HCT116 (cell line): Measurements from ENCODE around the gene TICAM2. TPM values are rescaled to one million over a fixed set of nuclear protein-coding genes. Genes with fewer than 3 reads are reported as not detected.
A peak's percentile ranks its signal among the peaks of the same experiment; 100 is the strongest.

Experiments
- ATAC-seq: fragments of 200-7000 bp; cut with Tn5 transposase; 2 replicates; pipeline ENCODE4 v1.9.1; 2020; ENCODE audit warnings: mild to moderate bottlenecking, moderate library complexity
- BruUV-seq: library from RNA; stranded (reverse); fragments of 400-500 nt; replicated peaks from 2 replicates; lab custom pipeline; 2021; lab: Mats Ljungman, UMichigan
- CTCF ChIA-PET: fragments of 300-600 bp; sonication (Branson Sonifier 250); formaldehyde crosslinking; loops from one replicate; lab custom pipeline; 2021; ENCODE audit warnings: antibody characterized with exemption; lab: Charles Lee
- POLR2A ChIA-PET: fragments of 300-600, 350-600 bp; sonication (Branson Sonifier 250); formaldehyde crosslinking; loops from one replicate; lab custom pipeline; 2021; ENCODE audit warnings: antibody characterized with exemption; lab: Charles Lee
- RAD21 ChIA-PET, 2 experiments: fragments of 300-600 bp; sonication (Branson Sonifier 250); formaldehyde crosslinking; loops; one replicate each; lab custom pipeline; 2023; ENCODE audit warnings: low total read pairs in 2 of 2; ENCODE audit not compliant: uncharacterized antibody in 2 of 2, unreplicated experiment in 2 of 2, low non-redundant PET in 1 of 2; lab: Charles Lee
- DNase-seq: peaks from one replicate; pipeline ENCODE4 v3.0.0-alpha.2; 2010; ENCODE audit warnings: low read depth, low spot score
- H2AFZ ChIP-seq: fragments of 200-600 bp; shearing (Covaris generic), sonication (generic); 2 replicates; pipeline ENCODE4 v1.6.1; 2017; ENCODE audit warnings: low read depth, mixed run types, mixed read lengths, antibody characterized with exemption, low read length; ENCODE audit not compliant: poor library complexity, severe bottlenecking
- H3K27ac ChIP-seq: 2 replicates; pipeline ENCODE4 v1.5.1; 2012; ENCODE audit warnings: low read depth, low read length
- H3K27me3 ChIP-seq: fragments of 200-600 bp; sonication (generic); 2 replicates; pipeline ENCODE4 v1.6.1; 2016; ENCODE audit warnings: mixed run types, low read length, mixed read lengths; ENCODE audit not compliant: insufficient read depth
- H3K36me3 ChIP-seq, 2 experiments: fragments of 200-500 bp in 1 of 2; fragments of 200-600 bp in 1 of 2; sonication (Bioruptor generic) in 1 of 2; sonication (generic) in 1 of 2; 2 replicates each; pipeline versions ENCODE4 v1.5.1 to v1.6.1; 2014 to 2016; ENCODE audit warnings: low read length in 2 of 2, inconsistent platforms in 1 of 2, mixed read lengths in 1 of 2, mixed run types in 1 of 2; ENCODE audit not compliant: insufficient read depth in 2 of 2, control insufficient read depth in 1 of 2
- H3K4me1 ChIP-seq, 2 experiments: fragments of 200-600 bp in 1 of 2; sonication (generic) in 1 of 2; 2 replicates each; pipeline versions ENCODE4 v1.5.1 to v1.6.1; 2012 to 2017; ENCODE audit warnings: low read length in 2 of 2, inconsistent platforms in 1 of 2, mild to moderate bottlenecking in 1 of 2, mixed read lengths in 1 of 2, mixed run types in 1 of 2, moderate library complexity in 1 of 2; ENCODE audit not compliant: insufficient read depth in 2 of 2, control insufficient read depth in 1 of 2
- H3K4me2 ChIP-seq: fragments of 200-600 bp; sonication (generic); 2 replicates; pipeline ENCODE4 v1.6.1; 2017; ENCODE audit warnings: mixed run types, low read length, mixed read lengths
- H3K4me3 ChIP-seq, 2 experiments: fragments of 200-600 bp in 1 of 2; sonication (generic) in 1 of 2; replicated peaks in 1 of 2; 2 replicates each; pipeline ENCODE4 v1.5.1; 2011 to 2016; ENCODE audit warnings: low read length in 2 of 2, control low read depth in 1 of 2, low read depth in 1 of 2, mild to moderate bottlenecking in 1 of 2, mixed read lengths in 1 of 2, mixed run types in 1 of 2
- H3K79me2 ChIP-seq: fragments of 200-600 bp; sonication (generic); 2 replicates; pipeline ENCODE4 v1.6.1; 2017; ENCODE audit warnings: mild to moderate bottlenecking, mixed run types, low read length, moderate library complexity, mixed read lengths; ENCODE audit not compliant: insufficient read depth
- H3K9ac ChIP-seq: fragments of 200-600 bp; sonication (generic); 2 replicates; pipeline ENCODE4 v1.6.1; 2016; ENCODE audit warnings: low read length, mixed read lengths
- H3K9me2 ChIP-seq: fragments of 200-600 bp; sonication (generic), shearing (Covaris generic); 2 replicates; pipeline ENCODE4 v1.6.1; 2017; ENCODE audit warnings: mixed run types, mild to moderate bottlenecking, moderate library complexity; ENCODE audit not compliant: insufficient read depth
- H3K9me3 ChIP-seq, 2 experiments: fragments of 200-500 bp in 1 of 2; fragments of 200-600 bp in 1 of 2; sonication (Bioruptor generic) in 1 of 2; sonication (generic) in 1 of 2; 2 replicates each; pipeline ENCODE4 v1.6.1; 2014 to 2017; ENCODE audit warnings: low read length in 2 of 2, mixed read lengths in 2 of 2, inconsistent platforms in 1 of 2, low read depth in 1 of 2, mild to moderate bottlenecking in 1 of 2, mixed run types in 1 of 2, moderate library complexity in 1 of 2; ENCODE audit not compliant: control insufficient read depth in 1 of 2, insufficient read depth in 1 of 2
- H4K20me1 ChIP-seq: fragments of 200-600 bp; sonication (generic), shearing (Covaris generic); 2 replicates; pipeline ENCODE4 v1.6.1; 2017; ENCODE audit warnings: mixed run types, mild to moderate bottlenecking, moderate library complexity; ENCODE audit not compliant: insufficient read depth
- CBX3 ChIP-seq: IDR thresholded peaks from 2 replicates; pipeline ENCODE4 v1.6.1; 2012; ENCODE audit warnings: low read depth
- CTCF ChIP-seq, 3 experiments: fragments of 200-600 bp in 1 of 3; sonication (generic) in 1 of 3; IDR thresholded peaks in 2 of 3; conservative IDR thresholded peaks in 1 of 3; 2 replicates each; pipeline ENCODE4 v1.5.1; 2012 to 2017; ENCODE audit warnings: low read depth in 2 of 3, low read length in 2 of 3, antibody characterized with exemption in 1 of 3, borderline replicate concordance in 1 of 3, control low read depth in 1 of 3, mild to moderate bottlenecking in 1 of 3, mixed read lengths in 1 of 3, mixed run types in 1 of 3, moderate library complexity in 1 of 3; ENCODE audit not compliant: insufficient read depth in 1 of 3
- ELF1 ChIP-seq: IDR thresholded peaks from 2 replicates; pipeline ENCODE4 v1.6.1; 2012; ENCODE audit warnings: low read depth, borderline replicate concordance
- EZH2phosphoT487 ChIP-seq: fragments of 200-600 bp; IDR thresholded peaks from 2 replicates; pipeline ENCODE4 v1.6.1; 2018; ENCODE audit warnings: antibody characterized with exemption, borderline replicate concordance
- FOSL1 ChIP-seq: IDR thresholded peaks from 2 replicates; pipeline ENCODE4 v1.6.1; 2012; ENCODE audit warnings: low read depth
- JUND ChIP-seq: IDR thresholded peaks from 2 replicates; pipeline ENCODE4 v1.6.1; 2012
- POLR2A ChIP-seq: IDR thresholded peaks from 2 replicates; pipeline ENCODE4 v1.7.0; 2011; ENCODE audit warnings: borderline replicate concordance; ENCODE audit not compliant: insufficient read depth, insufficient read length; ENCODE audit errors: extremely low read depth
- RAD21 ChIP-seq: IDR thresholded peaks from 2 replicates; pipeline ENCODE4 v1.6.1; 2012; ENCODE audit warnings: low read depth, mild to moderate bottlenecking
- TCF7L2 ChIP-seq: IDR thresholded peaks from 2 replicates; pipeline ENCODE4 v1.7.0; 2011; ENCODE audit warnings: borderline replicate concordance, inconsistent platforms; ENCODE audit not compliant: insufficient read depth, insufficient read length; ENCODE audit errors: extremely low read depth
- ZFX ChIP-seq: fragments of 450-650 bp; IDR thresholded peaks from 2 replicates; pipeline ENCODE4 v1.6.1; 2017
- intact Hi-C: fragments of 100-400 bp; cut with micrococcal nuclease; formaldehyde crosslinking; loops from 2 replicates; pipeline ENCODE4 v1.10.0; 2022
- total RNA-seq: library from RNA; stranded (reverse); gene quantifications from one replicate; pipeline ENCODE4 v1.2.1, GENCODE V29; 2021; ENCODE audit not compliant: unreplicated experiment

TICAM2 gene
- total RNA-seq, 1 experiment from 2014 or later = 2.9 TPM

- no peak for TF ChIP-seq EZH2phosphoT487
- TF ChIP-seq ELF1 = peak; percentile 59
- no peak for TF ChIP-seq RAD21
Measured at GRCh38 chr5:115625579-115626444, 23.5 kb upstream of the TICAM2 start, which contains the start of gene TMED7 (continued).

GRCh38 chr5:115624994-115625393 lies 22.7 kb upstream of the TICAM2 start:
- BruUV-seq = no TSS peak
- ChIA-PET POLR2A (no interaction called here), CTCF (no interaction called here), RAD21 (no interaction called here)
- no peaks in the 10 kb centered on the region for H3K9me3 ChIP-seq
- TF ChIP-seq CBX3 (no peak), ZFX (no peak), JUND (no peak), CTCF (IDR thresholded peaks at IDR 0.05 in 2 of 3, conservative IDR thresholded peaks at IDR 0.05 in 1 of 3; ENCODE audit: borderline replicate concordance in 1 of 3, insufficient read depth in 1 of 3, low read depth in 2 of 3, low read length in 2 of 3) (no peak), POLR2A (no peak), FOSL1 (no peak), EZH2phosphoT487 (no peak), RAD21 (no peak), TCF7L2 (no peak)
- no peaks in the 10 kb centered on the region for H3K27me3 ChIP-seq
- peak overlapping the region; percentile 96 for H3K9ac ChIP-seq
- H3K4me1 ChIP-seq = peaks cover 6 to 26% of the 10 kb centered on the region in 2 experiments
- H3K27ac ChIP-seq = peak overlapping the region; percentile 84; the same call in 1 of the 2 replicates
- peak overlapping the region; percentile 92 to 94 for H3K4me3 ChIP-seq
- H3K79me2 ChIP-seq = peaks cover 63% of the 10 kb centered on the region
- no peak for ATAC-seq
- intact Hi-C loops = no loop called here
- H3K36me3 ChIP-seq = peaks cover 13 to 22% of the 10 kb centered on the region in 2 experiments
- H2AFZ ChIP-seq = no peak overlapping the region
- DNase-seq = no peak
- H3K9me2 ChIP-seq = no peaks in the 10 kb centered on the region
- H3K4me2 ChIP-seq = peak overlapping the region; percentile 72
- 0 out of 2 replicates have a peak, but pooled peaks cover 6% of the 10 kb centered on the region for H4K20me1 ChIP-seq
